HG02763 (cell line): ENCODE results near the gene IL17RD.
"Not testable (repeated sequence)": the region's sequence is repeated elsewhere in the genome, so short reads cannot be mapped to it uniquely, and the experiment has no call there.

Experiments used
- ATAC-seq: cut with Tn5 transposase; IDR thresholded peaks from one replicate; pipeline ENCODE4 v1.9.1; 2021; ENCODE audit warnings: mild to moderate bottlenecking, moderate library complexity; ENCODE audit not compliant: unreplicated experiment

The IL17RD gene

GRCh38 chr3:57097536-57097935 lies 67.6 kb downstream of the IL17RD start:
- no peak for ATAC-seq

- ATAC-seq: no peak
These were observed 69.8 kb downstream of the IL17RD start for GRCh38 chr3:57095363-57095762.

GRCh38 chr3:57094575-57094974 lies 70.6 kb downstream of the IL17RD start:
- no peak for ATAC-seq

GRCh38 chr3:57093971-57094535 lies 71.1 kb downstream of the IL17RD start:
- ATAC-seq: no peak

- no peak for ATAC-seq
These were observed 71.7 kb downstream of the IL17RD start for GRCh38 chr3:57093489-57093888.

- ATAC-seq: no peak
These were observed 73.5 kb downstream of the IL17RD start for GRCh38 chr3:57091521-57092273.

GRCh38 chr3:57089043-57089442 lies 76.1 kb downstream of the IL17RD start:
- no peak for ATAC-seq

- no peak for ATAC-seq
These were observed 76.7 kb downstream of the IL17RD start for GRCh38 chr3:57088503-57088902.

GRCh38 chr3:57087361-57088092 lies 77.6 kb downstream of the IL17RD start:
- no peak for ATAC-seq

GRCh38 chr3:57086201-57086600 lies 79.0 kb downstream of the IL17RD start:
- no peak for ATAC-seq

GRCh38 chr3:57085211-57085610 lies 79.9 kb downstream of the IL17RD start:
- no peak for ATAC-seq

- ATAC-seq: not testable (repeated sequence)
These were observed 81.7 kb downstream of the IL17RD start for GRCh38 chr3:57083266-57083995.

GRCh38 chr3:57082481-57082880 lies 82.7 kb downstream of the IL17RD start:
- ATAC-seq: no peak

GRCh38 chr3:57081173-57081572 lies 84.0 kb downstream of the IL17RD start:
- ATAC-seq: no peak

- no peak for ATAC-seq
These were observed 85.0 kb downstream of the IL17RD start for GRCh38 chr3:57080171-57080570.

- no peak for ATAC-seq
These were observed 85.7 kb downstream of the IL17RD start for GRCh38 chr3:57079474-57079831.

GRCh38 chr3:57078635-57079473 lies 86.3 kb downstream of the IL17RD start:
- ATAC-seq: no peak

- ATAC-seq: no peak
These were observed 86.9 kb downstream of the IL17RD start for GRCh38 chr3:57078344-57078634.

GRCh38 chr3:57077630-57078343 lies 87.4 kb downstream of the IL17RD start:
- no peak for ATAC-seq

- no peak for ATAC-seq
These were observed 88.7 kb downstream of the IL17RD start for GRCh38 chr3:57076422-57076951.
